ENCODE data around the gene ERCC5.

DNA sequence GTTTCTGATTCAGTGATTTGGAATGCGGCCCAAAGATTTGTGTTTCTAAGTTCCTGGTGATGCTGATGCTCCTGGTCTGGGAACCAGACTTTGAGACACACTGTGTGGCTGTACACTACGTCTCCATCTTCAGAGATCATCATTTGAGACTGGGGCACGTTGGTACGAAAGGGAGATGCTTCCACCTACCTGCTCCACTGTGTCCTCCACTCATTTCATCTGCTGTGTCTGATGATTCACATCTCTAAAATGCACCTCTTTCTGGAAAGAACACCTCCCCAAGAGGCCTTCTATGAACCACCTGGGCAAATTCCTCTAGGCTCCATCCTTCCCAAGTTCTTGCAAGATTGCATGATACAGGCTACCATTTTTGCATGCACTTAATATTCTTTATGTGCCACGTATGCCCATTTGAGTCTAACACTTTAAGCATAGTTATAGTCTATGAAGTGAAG is 58.6 kb downstream of the ERCC5 start:
- TF ChIP-seq ZNF274 (IDR thresholded peaks at IDR 0.05; ENCODE audit: low read depth, low read length) (no peak), SUZ12 (IDR thresholded peaks at IDR 0.05; ENCODE audit: extremely low read depth, insufficient read depth, insufficient read length) (no peak), YY1 (IDR thresholded peaks at IDR 0.05; ENCODE audit: insufficient read depth, insufficient read length) (no peak)

Data from NT2/D1 (cell line).